Heart left ventricle (tissue), 13 donors: ENCODE measurements around the gene UBASH3A.

ENCODE experiments used
- POLR2A ChIP-seq, 2 donors: fragments of 450-650 bp; IDR thresholded peaks; one replicate each; pipeline ENCODE4 v1.6.1; 2017; ENCODE audit warnings: antibody characterized with exemption in 2 of 2, mild to moderate bottlenecking in 2 of 2, moderate library complexity in 2 of 2
- TF ChIP-seq, protein P1 (sequence below), 12 donors: fragments of 200-600 bp; sonication (generic) in 4 of 12; IDR thresholded peaks; one replicate each; pipeline versions ENCODE4 v1.5.0 to v1.8.0; 2018 to 2022; ENCODE audit warnings: antibody characterized with exemption in 12 of 12, mild to moderate bottlenecking in 5 of 12
- donor health status: ischemic (EF 13 %, LVEDD 7.1; RV severe dilation, severe dysfunction).
- donor health status: DM: no; HTN: yes; CAD: no.
- donor health status: DM: no; HTN: no; CAD: no.
- donor health status: ischemic (EF 25% LVEDD 6.9; RV normal size, moderate dysfunction).
- donor health status: ischemic (EF 25% LVEDD 5.7; RV mildly dilated, moderate dysfunction).
- donor health status: ischemic (EF 35%, LVEDD 5.7; RV mildly dilated, moderate dysfunction).
- donor health status: nonischemic (EF 11% LVEDD 7.7; RV severe dilation, severe dysfunction).
- donor health status: DM: yes; HTN: yes; CAD: no.
- donor health status: PGD.
- donor health status: ischemic (EF 29% LVEDD 5.4; RV normal size, mild dysfunction).
- donor health status: nonischemic (EF 23%, LVEDD 6.1; RV moderate dilation, normal function).

DNA sequence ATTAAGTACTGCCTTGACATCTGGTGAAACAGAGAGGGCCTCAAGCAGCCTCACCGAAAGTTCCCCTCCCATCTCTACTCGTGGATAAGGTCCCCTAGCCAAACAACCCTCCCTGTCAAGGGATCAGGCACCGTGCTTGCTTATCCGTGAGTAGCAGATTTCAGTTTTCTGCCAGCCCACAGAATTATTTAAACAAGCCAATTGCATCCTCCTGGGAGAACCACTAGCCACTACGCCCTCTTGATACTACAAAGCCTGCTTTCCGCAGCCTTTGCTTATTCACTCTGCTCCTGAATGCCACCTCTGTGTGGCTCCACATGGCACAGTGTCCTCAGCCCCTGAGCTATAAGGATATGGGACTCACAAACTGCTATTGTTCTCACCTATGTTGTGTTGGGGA is 47.1 kb upstream of the UBASH3A start:
- TF ChIP-seq, protein P1, sequence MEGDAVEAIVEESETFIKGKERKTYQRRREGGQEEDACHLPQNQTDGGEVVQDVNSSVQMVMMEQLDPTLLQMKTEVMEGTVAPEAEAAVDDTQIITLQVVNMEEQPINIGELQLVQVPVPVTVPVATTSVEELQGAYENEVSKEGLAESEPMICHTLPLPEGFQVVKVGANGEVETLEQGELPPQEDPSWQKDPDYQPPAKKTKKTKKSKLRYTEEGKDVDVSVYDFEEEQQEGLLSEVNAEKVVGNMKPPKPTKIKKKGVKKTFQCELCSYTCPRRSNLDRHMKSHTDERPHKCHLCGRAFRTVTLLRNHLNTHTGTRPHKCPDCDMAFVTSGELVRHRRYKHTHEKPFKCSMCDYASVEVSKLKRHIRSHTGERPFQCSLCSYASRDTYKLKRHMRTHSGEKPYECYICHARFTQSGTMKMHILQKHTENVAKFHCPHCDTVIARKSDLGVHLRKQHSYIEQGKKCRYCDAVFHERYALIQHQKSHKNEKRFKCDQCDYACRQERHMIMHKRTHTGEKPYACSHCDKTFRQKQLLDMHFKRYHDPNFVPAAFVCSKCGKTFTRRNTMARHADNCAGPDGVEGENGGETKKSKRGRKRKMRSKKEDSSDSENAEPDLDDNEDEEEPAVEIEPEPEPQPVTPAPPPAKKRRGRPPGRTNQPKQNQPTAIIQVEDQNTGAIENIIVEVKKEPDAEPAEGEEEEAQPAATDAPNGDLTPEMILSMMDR (IDR thresholded peaks at IDR 0.05), result no peak
- TF ChIP-seq POLR2A (IDR thresholded peaks at IDR 0.05), result no peak
